ENCODE measurements around the gene SPACA4.

Gene SPACA4

GRCh38 chr19:48635966-48636858, 29.7 kb downstream of the SPACA4 start:
- no peak for DNase-seq

DNA sequence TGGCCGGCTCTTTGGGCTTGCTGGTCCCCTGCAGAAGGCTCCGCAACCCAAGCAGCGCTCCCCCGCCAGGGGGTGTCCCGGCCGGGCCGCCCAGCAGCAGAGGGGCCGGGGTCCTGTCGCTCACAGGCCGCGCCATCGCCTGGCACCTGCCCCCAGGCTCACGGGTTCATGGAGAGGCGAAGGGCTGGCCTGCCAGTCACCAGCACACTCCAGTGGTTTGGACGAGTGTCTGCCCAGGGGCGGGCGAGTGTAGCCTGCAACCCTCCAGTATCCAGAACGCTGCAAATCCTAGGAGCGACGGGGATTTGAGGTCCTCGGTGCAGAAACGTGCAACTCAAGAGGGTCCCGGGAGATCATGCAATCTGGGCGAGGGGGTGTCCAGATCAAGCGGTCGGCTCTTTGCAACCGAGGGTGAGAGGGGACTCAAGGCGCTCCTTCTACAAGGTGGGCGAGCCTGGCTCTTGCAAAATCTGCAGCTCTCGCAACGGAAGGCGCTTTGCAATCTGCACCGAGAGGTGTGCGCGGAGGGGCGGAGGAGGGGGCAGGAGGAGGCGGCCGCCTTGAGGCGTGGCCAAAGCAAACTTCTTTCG, 30.4 kb downstream of the SPACA4 start, which contains the start of gene DBP:
Gene DBP, minus strand, starts transcription at position 521 of the 590 bp plus-strand sequence. Its CDS starts 385 bp downstream, at position 136.
- DNase-seq: no peak

- peak; percentile 96 for DNase-seq
Measured at GRCh38 chr19:48637449-48637947, 31.0 kb downstream of the SPACA4 start.

DNA sequence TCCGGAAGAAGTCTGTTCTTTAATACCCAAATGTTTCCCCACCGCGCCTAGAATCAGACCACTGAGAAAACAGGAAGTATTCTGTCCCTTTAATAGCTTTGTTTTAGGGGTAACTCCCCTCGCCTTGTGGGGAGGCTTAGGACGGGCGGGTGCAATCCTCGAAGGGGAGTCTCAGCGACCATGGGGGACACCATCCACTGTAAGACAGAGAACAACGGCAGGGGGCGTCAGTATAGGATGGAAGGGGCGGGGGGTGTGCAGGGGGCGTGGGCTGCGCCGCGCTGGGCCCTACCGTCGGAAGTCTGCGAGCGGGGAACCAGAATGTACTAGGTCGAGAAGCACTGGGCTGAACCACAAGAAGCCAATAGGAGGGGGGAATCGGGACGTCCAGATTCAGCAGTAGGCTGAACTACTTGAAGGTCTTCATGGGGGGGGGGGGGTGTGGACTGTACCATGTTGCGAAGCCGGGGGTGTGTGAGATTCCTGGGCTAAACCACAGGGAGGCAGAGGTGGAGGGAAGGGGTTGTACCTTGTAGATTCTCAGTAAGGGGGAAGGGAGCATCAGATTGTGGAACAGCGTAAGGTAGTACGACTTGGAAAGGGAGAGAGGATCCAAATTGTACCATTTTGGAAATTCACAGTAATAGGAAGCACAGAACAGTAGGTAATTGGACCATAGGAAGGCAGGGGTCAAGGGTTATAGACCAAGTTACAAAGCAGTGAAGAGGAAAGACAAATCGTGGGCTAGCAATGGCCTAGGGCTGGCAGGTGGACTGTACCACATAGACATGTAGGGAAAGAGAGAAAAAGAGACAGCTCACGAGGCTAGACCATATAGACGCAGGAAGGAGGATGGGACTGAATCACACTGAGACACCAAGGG, 31.6 kb downstream of the SPACA4 start:
- peak; percentile 64 for DNase-seq

- no peak for DNase-seq
Measured at GRCh38 chr19:48638831-48639381, 32.4 kb downstream of the SPACA4 start.

- no peak for DNase-seq
Measured at GRCh38 chr19:48639483-48640375, 33.2 kb downstream of the SPACA4 start.

DNA sequence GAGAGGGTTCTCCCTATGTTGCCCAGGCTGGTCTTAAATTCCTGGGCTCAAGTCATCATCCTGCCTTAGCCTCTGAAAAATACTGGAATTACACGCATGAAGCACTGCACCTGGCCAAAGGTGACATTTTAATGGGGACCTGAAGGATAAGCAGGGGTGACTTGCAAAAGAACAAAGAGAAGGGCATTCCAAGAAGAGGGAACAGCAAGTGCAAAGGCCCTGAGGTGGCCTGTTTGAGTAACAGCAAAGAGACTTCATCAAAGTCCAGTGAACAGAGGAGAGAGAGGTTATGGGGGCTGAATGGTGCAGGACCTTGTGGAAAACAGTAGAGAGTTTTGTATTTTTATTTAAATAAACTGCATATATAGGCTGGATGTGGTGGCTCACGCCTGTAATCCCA, 35.3 kb downstream of the SPACA4 start:
- no peak for DNase-seq

- no peak for DNase-seq
Measured at GRCh38 chr19:48642862-48643261, 36.3 kb downstream of the SPACA4 start.

GRCh38 chr19:48644355-48644754, 37.8 kb downstream of the SPACA4 start:
- DNase-seq: no peak

- peak; percentile 24 for DNase-seq
Measured at GRCh38 chr19:48644839-48645619, 38.5 kb downstream of the SPACA4 start.

- no peak for DNase-seq
Measured at GRCh38 chr19:48645620-48646000, 39.1 kb downstream of the SPACA4 start.

DNA sequence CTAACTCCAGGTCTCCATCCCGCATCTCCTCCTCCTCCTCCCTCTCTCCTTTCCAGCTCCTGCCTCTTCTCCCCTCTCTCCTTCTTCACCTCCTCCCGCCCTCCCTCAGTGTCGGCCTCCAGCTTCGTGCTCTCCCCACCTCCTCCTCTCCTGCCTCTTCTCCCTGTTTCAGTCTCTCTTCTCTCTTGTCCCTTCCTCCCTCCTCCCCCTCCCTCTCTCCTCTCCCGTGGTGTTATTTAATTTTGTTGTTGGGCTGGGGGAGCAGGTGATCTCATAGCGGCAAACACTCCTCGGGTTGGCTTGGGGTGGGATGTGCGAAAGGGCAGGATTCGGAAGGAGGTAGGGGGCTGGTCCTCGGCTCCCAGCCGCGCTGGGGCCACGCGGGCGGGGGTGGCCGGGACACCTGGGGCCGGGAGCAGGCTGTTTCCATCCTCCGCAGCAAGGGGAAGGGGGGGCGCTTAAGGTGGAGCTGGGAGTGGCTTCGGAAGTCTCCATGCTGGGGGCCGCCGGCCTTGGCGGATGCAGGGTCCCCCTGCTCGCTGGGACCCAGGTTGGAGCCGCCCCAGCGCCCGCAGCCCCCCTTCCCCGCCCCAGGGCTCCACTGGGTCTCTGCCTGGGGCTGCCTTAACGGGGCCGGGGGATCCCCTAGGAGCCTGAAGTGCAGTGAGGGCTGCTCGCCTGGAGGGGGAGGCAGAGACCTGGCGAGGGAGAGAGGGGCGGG, 39.6 kb downstream of the SPACA4 start, which contains the start of gene CA11:
Gene CA11, minus strand, starts transcription at position 187 of the 721 bp plus-strand sequence. CDS start 555 bp downstream, outside the sequence.
- peak; percentile 22 for DNase-seq

- DNase-seq: no peak
Measured at GRCh38 chr19:48646722-48647216, 40.2 kb downstream of the SPACA4 start.

GRCh38 chr19:48648134-48648533, 41.6 kb downstream of the SPACA4 start:
- no peak for DNase-seq

DNA sequence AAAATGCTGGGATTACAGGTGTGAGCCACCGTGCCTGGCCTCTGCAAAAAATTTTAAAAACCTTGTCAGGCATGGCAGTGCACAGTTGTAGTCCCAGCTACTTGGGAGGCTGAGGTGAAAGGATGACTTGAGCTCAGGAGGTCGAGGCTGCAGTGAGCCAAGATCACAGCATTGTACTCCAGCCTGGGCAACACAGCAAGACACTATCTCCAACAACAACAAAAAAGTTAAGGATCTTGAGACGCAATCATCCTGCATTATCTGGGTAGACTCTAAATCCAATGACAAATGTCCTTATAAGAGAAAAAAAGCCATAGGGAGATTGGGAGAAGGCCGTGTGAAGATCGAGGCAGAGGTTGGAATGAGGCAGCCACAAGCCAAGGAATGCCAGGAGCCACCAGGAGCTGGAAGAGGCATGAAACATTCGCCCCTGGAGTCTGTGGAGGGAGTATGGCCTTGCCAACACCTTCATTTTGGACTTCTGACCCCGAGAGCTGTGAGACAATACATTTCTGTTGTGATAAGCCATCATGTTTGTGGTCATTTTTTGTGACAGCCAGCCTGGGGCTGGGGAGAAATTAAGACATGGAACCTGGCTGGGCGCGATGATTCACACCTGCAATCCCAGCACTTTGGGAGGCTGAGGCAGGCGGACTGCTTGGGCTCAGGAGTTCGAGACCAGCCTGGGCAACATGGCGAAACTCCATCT, 44.6 kb downstream of the SPACA4 start:
- no peak for DNase-seq

DNA sequence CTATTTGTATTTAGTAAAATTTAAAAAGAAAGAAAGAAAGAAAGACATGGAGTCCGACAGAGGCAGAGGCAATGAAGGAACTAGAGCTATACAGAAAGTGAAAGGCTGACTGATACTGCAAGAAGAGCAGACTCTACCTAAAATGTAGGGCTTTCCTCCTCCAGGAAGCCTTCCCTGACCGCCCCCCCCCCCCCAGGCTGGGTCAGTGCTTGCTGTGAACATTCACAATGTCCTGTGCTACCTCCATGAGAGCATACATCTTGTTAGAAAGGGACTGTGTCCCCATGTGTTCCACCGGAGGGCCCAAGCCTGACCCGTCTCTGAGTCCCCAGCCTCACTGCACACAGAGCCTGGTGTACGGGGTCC, 45.1 kb downstream of the SPACA4 start:
- no peak for DNase-seq

GRCh38 chr19:48654299-48655059, 47.9 kb downstream of the SPACA4 start:
- DNase-seq: no peak

GRCh38 chr19:48656840-48657474, 50.4 kb downstream of the SPACA4 start:
- DNase-seq: peak; percentile 47
